K562 (cell line): ENCODE data around the gene TMEM239. TPM values are rescaled to one million over a fixed set of nuclear protein-coding genes. Genes with fewer than 3 reads are reported as not detected.

Source experiments
- ATAC-seq: fragments of 200-7000 bp; cut with Tn5 transposase; 3 replicates; pipeline ENCODE4 v1.9.1; 2020; ENCODE audit warnings: moderate library complexity
- BruUV-seq: library from RNA; stranded (reverse); fragments of 400-500 nt; replicated peaks from 2 replicates; lab custom pipeline; 2021; lab: Mats Ljungman, UMichigan
- CTCF ChIA-PET: fragments of 300-600 bp; formaldehyde crosslinking; extraction: SDS; loops from one replicate; lab custom pipeline; 2021; ENCODE audit warnings: low intra/inter-chr PET ratio; lab: Yijun Ruan, JAX
- POLR2A ChIA-PET: fragments of 300-600, 350-650 bp; sonication (Branson Sonifier 250); formaldehyde crosslinking; extraction: SDS; loops from one replicate; lab custom pipeline; 2021; ENCODE audit warnings: antibody characterized with exemption, inconsistent platforms; lab: Yijun Ruan, JAX
- DNase-seq, 4 experiments: peaks; one replicate each; pipeline versions ENCODE4 v3.0.0 to v3.0.0-alpha.2; 2011 to 2018; ENCODE audit warnings: low spot score in 3 of 4, mixed read lengths in 3 of 4; ENCODE audit errors: extremely low read depth in 1 of 4
- FAIRE-seq: peaks from 2 replicates; lab custom pipeline; 2011; peaks lifted over from hg19 to GRCh38; lab: Jason Lieb, UNC
- H2AFZ ChIP-seq: 2 replicates; pipeline ENCODE4 v1.6.0; 2011; ENCODE audit warnings: low read depth, low read length, control low read depth, inconsistent platforms
- H3K27ac ChIP-seq: fragments of 200-600 bp; 3 replicates; pipeline ENCODE4 v1.8.0; 2011; ENCODE audit warnings: low read depth, mild to moderate bottlenecking, control low read depth, inconsistent platforms, low read length, moderate library complexity, mixed read lengths; ENCODE audit errors: extremely low read depth
- H3K27me3 ChIP-seq, 2 experiments: fragments of 300-600 bp in 1 of 2; 2 replicates in 1 of 2; 3 replicates in 1 of 2; pipeline versions ENCODE4 v1.6.0 to v1.8.0; 2011; ENCODE audit warnings: inconsistent platforms in 2 of 2, low read length in 2 of 2, mild to moderate bottlenecking in 1 of 2, mixed read lengths in 1 of 2, moderate library complexity in 1 of 2; ENCODE audit not compliant: control insufficient read depth in 2 of 2, insufficient read depth in 2 of 2
- H3K36me3 ChIP-seq: fragments of 300-600 bp; 3 replicates; pipeline ENCODE4 v1.8.0; 2011; ENCODE audit warnings: mild to moderate bottlenecking, low read length, inconsistent platforms; ENCODE audit not compliant: control insufficient read depth, insufficient read depth
- H3K4me1 ChIP-seq, 2 experiments: fragments of 200-600 bp in 1 of 2; replicated peaks in 1 of 2; 2 replicates in 1 of 2; 3 replicates in 1 of 2; pipeline versions ENCODE4 v1.5.1 to v1.8.0; 2011; ENCODE audit warnings: inconsistent platforms in 2 of 2, low read length in 2 of 2, mild to moderate bottlenecking in 1 of 2, mixed read lengths in 1 of 2, moderate library complexity in 1 of 2; ENCODE audit not compliant: control insufficient read depth in 2 of 2, insufficient read depth in 2 of 2
- H3K4me2 ChIP-seq: 2 replicates; pipeline ENCODE4 v1.6.1; 2011; ENCODE audit warnings: low read length, control low read depth, inconsistent platforms, mixed read lengths; ENCODE audit not compliant: insufficient read depth
- H3K4me3 ChIP-seq: fragments of 200-600 bp; sonication (generic), shearing (Covaris generic); 2 replicates; pipeline ENCODE4 v1.5.1; 2016; ENCODE audit warnings: control low read depth, inconsistent platforms
- H3K79me2 ChIP-seq: fragments of 200-600 bp; 3 replicates; pipeline ENCODE4 v1.8.0; 2011; ENCODE audit warnings: low read length, inconsistent platforms; ENCODE audit not compliant: control insufficient read depth, insufficient read depth
- H3K9ac ChIP-seq, 2 experiments: 2 replicates each; pipeline versions ENCODE4 v1.6.0 to v1.6.1; 2011; ENCODE audit warnings: low read depth in 2 of 2, low read length in 2 of 2, control low read depth in 1 of 2, inconsistent platforms in 1 of 2, mild to moderate bottlenecking in 1 of 2, mixed read lengths in 1 of 2; ENCODE audit not compliant: insufficient read depth in 1 of 2
- H3K9me1 ChIP-seq: one replicate; pipeline ENCODE4 v1.6.0; 2011; ENCODE audit warnings: inconsistent platforms, mild to moderate bottlenecking, low read length, moderate library complexity; ENCODE audit not compliant: control insufficient read depth, insufficient read depth
- H3K9me3 ChIP-seq: replicated peaks from 2 replicates; pipeline ENCODE4 v1.5.1; 2011; ENCODE audit warnings: low read depth, low read length, inconsistent platforms; ENCODE audit not compliant: control insufficient read depth, insufficient read depth
- H4K20me1 ChIP-seq: replicated peaks from 2 replicates; pipeline ENCODE4 v1.6.1; 2011; ENCODE audit warnings: low read length, inconsistent platforms, mixed read lengths; ENCODE audit not compliant: control insufficient read depth, insufficient read depth
- ARID3A ChIP-seq: IDR thresholded peaks from 2 replicates; pipeline ENCODE4 v1.6.1; 2012; ENCODE audit warnings: low read depth, low read length, improper control_type of control experiment, borderline replicate concordance
- MBD2 ChIP-seq: sonication (generic); IDR thresholded peaks from 2 replicates; pipeline ENCODE4 v1.6.1; 2016; ENCODE audit warnings: low read depth, borderline replicate concordance
- NFXL1 ChIP-seq: fragments of 450-650 bp; formaldehyde crosslinking; IDR thresholded peaks from 2 replicates; pipeline ENCODE4 v1.4.0; 2021; ENCODE audit warnings: mild to moderate bottlenecking
- ZBTB2 ChIP-seq: fragments of 450-650 bp; IDR thresholded peaks from 2 replicates; pipeline ENCODE4 v1.6.1; 2016; ENCODE audit warnings: antibody characterized with exemption
- ZBTB40 ChIP-seq, 2 experiments: fragments of 450-650 bp in 1 of 2; sonication (generic) in 1 of 2; formaldehyde crosslinking in 1 of 2; IDR thresholded peaks; 2 replicates each; pipeline versions ENCODE4 v1.7.1 to v1.9.0; 2016 to 2022; ENCODE audit warnings: inconsistent platforms in 1 of 2, mild to moderate bottlenecking in 1 of 2, missing genetic modification reagents in 1 of 2
- ZNF263 ChIP-seq: sonication (generic); formaldehyde crosslinking; IDR thresholded peaks from 2 replicates; pipeline ENCODE4 v1.8.0; 2022; ENCODE audit warnings: mild to moderate bottlenecking, missing genetic modification reagents, borderline replicate concordance
- WGBS: fragments of 100-300 bp; shearing (Covaris generic); methylation state at CpG from one replicate; pipeline ENCODE4 v1.1.6; 2016; ENCODE audit warnings: low coverage, mixed read lengths; ENCODE audit not compliant: insufficient coverage; ENCODE audit errors: missing lambda C conversion rate; 5-methylcytosine and 5-hydroxymethylcytosine counted together
- in situ Hi-C: fragments of 300-500 bp; cut with MboI; formaldehyde crosslinking; loops from 4 replicates; pipeline ENCODE4 v1.15.0; 2018; ENCODE audit warnings: inconsistent platforms, mixed read lengths
- intact Hi-C: fragments of 100-400 bp; cut with micrococcal nuclease; formaldehyde crosslinking; loops from 2 replicates; pipeline ENCODE4 v1.14.2; 2022
- polyA plus RNA-seq, 8 experiments: library from polyadenylated mRNA; depleted of rRNA in 4 of 8; stranded (reverse) in 5 of 8; unstranded in 3 of 8; fragments of >200 nt; fragmentation: Nextera tagmentation in 2 of 8; fragmentation: Illumina TruSeq in 1 of 8; extraction: Ambion mirVana in 2 of 8; extraction: Trizol in 1 of 8; gene quantifications; 2 replicates each; pipeline versions ENCODE4 v1.2.1 to v1.2.3, GENCODE V29; 2011 to 2014; ENCODE audit warnings: inconsistent platforms in 1 of 8, missing spikeins in 1 of 8
- total RNA-seq, 7 experiments: library from RNA; depleted of rRNA in 6 of 7; stranded (reverse); fragments of >200 nt in 6 of 7; fragmentation: Illumina TruSeq in 2 of 7; extraction: Trizol in 2 of 7; gene quantifications; 2 replicates each; pipeline versions ENCODE4 v1.2.1 to v1.2.3, GENCODE V29; 2011 to 2021; ENCODE audit warnings: low replicate concordance in 1 of 7
- TF ChIP-seq, protein P1 (sequence below): fragments of 450-650 bp; IDR thresholded peaks from 2 replicates; pipeline ENCODE4 v1.6.1; 2016

Gene TMEM239
- total and polyA plus RNA-seq, 9 of the 15 experiments (the other 6 are each of a cell fraction or from before 2014, with no cell fraction given): not detected

DNA sequence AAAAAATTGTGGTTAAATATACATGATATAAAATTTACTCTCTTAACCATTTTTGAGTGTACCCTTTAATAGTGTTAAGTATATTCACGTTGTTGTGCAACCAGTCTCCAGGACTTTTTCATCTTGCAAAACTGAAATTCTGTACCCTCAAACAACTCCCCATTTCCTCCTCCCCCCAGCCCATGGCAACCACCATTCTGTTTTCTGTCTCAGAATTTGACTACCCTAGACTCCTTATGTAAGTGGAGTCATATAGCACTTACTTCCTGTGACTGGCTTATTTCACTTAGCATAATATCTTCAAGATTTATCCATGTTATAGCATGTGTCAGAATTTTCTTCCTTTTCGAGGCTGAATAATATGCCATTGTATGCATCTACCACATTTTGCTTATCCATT, 29.4 kb downstream of the TMEM239 start (continued):
- TF ChIP-seq ZBTB2 (no peak), ARID3A (no peak), ZNF263 (CRISPR knock-in tag) (no peak)
- TF ChIP-seq, protein P1, sequence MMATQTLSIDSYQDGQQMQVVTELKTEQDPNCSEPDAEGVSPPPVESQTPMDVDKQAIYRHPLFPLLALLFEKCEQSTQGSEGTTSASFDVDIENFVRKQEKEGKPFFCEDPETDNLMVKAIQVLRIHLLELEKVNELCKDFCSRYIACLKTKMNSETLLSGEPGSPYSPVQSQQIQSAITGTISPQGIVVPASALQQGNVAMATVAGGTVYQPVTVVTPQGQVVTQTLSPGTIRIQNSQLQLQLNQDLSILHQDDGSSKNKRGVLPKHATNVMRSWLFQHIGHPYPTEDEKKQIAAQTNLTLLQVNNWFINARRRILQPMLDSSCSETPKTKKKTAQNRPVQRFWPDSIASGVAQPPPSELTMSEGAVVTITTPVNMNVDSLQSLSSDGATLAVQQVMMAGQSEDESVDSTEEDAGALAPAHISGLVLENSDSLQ: no peak

DNA sequence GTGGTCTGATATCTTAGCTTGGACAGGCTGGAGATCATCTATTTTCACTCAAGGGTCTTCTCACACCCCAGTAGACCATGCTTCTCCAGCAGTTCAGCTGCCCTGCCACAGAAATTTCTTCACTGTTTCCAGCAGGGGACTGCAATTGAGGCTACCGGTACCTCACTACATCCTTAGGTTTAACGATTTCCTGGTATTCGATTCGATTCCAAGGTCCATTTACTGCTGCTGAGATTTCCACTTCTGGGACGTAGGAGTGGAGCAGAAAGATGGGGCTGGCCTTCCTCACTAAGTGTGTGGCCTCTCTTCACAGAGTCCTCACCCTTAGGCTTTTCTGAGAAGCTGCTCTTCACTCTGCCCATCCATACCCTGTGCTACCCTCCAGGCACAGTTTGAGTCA, 30.5 kb downstream of the TMEM239 start:
- ChIA-PET CTCF (no interaction called here), POLR2A (no interaction called here)
- H3K27ac ChIP-seq: no peak overlapping the region
- peaks cover under 1 to 2% of the 10 kb centered on the region in 2 experiments; a peak in 2 of 5 replicates for H3K4me1 ChIP-seq
- no peak for FAIRE-seq
- H3K36me3 ChIP-seq: no peaks in the 10 kb centered on the region
- no peak for DNase-seq
- intact Hi-C loops: no loop called here
- no peaks in the 10 kb centered on the region for H3K9me3 ChIP-seq
- no peaks in the 10 kb centered on the region for H3K9me1 ChIP-seq
- no peaks in the 10 kb centered on the region for H4K20me1 ChIP-seq
- no peak overlapping the region for H3K9ac ChIP-seq
- no peak overlapping the region for H3K4me3 ChIP-seq
- no peak for ATAC-seq
- WGBS: 60% methylated on average over 5 of the region's 5 CpGs
- no peak overlapping the region for H2AFZ ChIP-seq
- no peak overlapping the region for H3K4me2 ChIP-seq
- no peaks in the 10 kb centered on the region for H3K79me2 ChIP-seq
- BruUV-seq: no TSS peak
- in situ Hi-C loops: loop anchor here (5.0 kb wide), 1 partner anchor 89 kb away; no protein-coding TSS in a partner anchor
- no peaks in the 10 kb centered on the region for H3K27me3 ChIP-seq
- TF ChIP-seq NFXL1 (CRISPR knock-in tag) (no peak), MBD2 (no peak), ZBTB40 (IDR thresholded peaks at IDR 0.05) (no peak), ZBTB40 (CRISPR knock-in tag; IDR thresholded peaks at IDR 0.05) (no peak)
